A549 (cell line): ENCODE data around the gene C11orf86.

Source experiments
- CTCF ChIP-seq: fragments of >200 bp; sonication (Bioruptor Twin); formaldehyde crosslinking; IDR thresholded peaks from 3 replicates; pipeline ENCODE4 v1.5.1; 2016
- EHF ChIP-seq: fragments of 250-450 bp; sonication (Bioruptor Pico); IDR thresholded peaks from 2 replicates; pipeline ENCODE4 v1.5.0; 2020; ENCODE audit warnings: mild to moderate bottlenecking
- POLR2A ChIP-seq: IDR thresholded peaks from 2 replicates; pipeline ENCODE4 v1.6.1; 2012; ENCODE audit warnings: mild to moderate bottlenecking, low read length
- REST ChIP-seq: fragments of 200-600 bp; sonication (generic); IDR thresholded peaks from 2 replicates; pipeline ENCODE4 v1.6.1; 2016; ENCODE audit warnings: antibody characterized with exemption, mild to moderate bottlenecking, moderate library complexity
- RNF2 ChIP-seq: fragments of 200-600 bp; sonication (generic); IDR thresholded peaks from 2 replicates; pipeline ENCODE4 v1.6.1; 2016; ENCODE audit warnings: low read depth, mild to moderate bottlenecking, antibody characterized with exemption, moderate library complexity, borderline replicate concordance

DNA sequence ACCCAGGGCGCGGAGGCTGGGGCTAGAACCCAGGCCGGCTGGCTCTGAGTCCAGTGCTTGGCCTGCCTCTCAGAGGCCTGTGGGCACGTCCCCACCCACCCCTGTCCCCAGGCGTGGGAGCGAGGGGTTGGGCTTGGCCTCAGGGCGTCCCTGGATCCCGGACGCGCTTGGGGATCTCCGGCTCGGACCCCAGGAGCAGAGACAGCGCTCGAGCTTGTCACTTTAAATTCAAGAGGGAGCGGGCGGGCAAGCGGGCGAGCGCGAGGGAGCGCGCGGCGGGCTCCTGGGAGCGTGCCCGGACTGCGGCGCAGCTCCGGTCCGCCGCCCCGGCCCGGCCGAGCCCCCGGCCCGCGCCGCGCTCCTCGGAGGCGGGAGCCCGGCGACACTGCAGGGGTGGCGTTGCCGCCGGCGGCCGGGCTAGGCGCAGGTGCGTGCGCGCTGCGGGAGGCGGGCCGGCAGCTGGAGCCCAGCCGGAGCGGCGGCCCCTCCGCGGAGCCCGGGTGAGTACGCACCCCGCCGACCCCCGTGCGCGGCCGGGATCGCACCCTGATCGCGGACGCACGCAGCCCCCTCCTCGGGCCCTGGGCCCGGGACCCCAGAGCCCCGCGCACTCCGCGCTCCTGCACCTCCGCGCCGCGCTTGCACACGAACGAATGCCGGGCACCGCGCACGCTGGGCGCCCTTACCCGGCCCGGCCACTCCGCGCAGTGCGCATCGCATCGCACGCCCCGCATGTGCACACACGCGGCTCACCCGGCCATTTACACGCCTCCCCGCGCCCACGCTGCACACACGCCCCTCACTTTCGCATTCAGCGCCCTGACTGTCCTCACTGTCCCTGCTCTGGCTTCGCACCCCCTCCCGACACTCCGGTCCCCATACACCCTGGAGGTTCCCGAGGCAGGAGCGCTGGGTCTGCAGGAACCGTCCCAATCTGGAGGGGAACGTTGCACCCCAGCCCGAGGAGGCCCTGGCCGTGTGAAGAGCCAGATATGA is 48.2 kb downstream of the C11orf86 start, which contains the start of gene SYT12:
- TF ChIP-seq CTCF, result no peak
- TF ChIP-seq EHF (CRISPR knock-in tag), result no peak
- 0 out of 2 replicates have a peak, but pooled peaks have one; percentile 26 for TF ChIP-seq RNF2
- no peak for TF ChIP-seq REST
- TF ChIP-seq POLR2A, result no peak
